Right kidney (tissue), 1 donor: ENCODE results near the gene CTSE.

Experiments
- DNase-seq: peaks from one replicate; pipeline ENCODE4 v3.0.0-alpha.2; 2016

CTSE gene

DNA sequence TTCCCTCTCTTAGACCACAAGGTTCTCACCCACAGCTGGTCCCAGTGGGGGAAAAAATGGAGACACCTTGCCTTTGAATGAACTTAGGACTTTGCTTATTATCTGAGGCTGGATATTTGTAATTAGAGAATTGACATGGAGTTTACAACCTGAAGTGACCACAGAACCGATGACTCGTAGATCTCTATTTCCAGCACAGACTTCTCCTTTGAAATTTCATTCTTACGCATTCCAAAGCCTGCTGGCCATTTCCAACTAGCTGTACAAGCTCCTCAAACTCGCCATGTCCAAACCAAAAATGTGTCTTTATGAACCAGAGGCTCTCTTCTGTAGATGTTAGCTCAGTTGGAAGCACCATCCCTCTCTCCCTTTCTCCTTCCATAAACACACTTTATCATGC is 32.5 kb downstream of the CTSE start:
- DNase-seq: no peak

DNA sequence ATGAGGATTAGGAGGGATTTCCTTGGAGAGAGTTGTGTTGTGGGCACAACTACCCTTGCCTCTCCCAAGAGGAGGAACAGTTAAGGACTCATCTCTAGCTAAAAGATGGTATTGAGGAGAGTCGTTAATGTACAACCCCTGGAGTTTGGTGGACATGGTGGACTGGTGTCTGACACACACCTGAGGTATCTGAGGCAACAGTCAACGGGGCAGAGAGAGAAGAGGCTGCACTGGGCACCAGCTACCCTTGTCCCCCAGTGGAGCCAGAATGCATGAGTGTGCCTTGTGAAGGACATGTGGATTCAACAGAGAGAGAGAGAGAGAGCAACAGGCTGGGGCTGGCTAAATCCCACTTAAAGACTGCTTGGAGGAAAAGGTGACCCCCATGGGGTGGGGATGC is 33.5 kb downstream of the CTSE start:
- DNase-seq: no peak

DNA sequence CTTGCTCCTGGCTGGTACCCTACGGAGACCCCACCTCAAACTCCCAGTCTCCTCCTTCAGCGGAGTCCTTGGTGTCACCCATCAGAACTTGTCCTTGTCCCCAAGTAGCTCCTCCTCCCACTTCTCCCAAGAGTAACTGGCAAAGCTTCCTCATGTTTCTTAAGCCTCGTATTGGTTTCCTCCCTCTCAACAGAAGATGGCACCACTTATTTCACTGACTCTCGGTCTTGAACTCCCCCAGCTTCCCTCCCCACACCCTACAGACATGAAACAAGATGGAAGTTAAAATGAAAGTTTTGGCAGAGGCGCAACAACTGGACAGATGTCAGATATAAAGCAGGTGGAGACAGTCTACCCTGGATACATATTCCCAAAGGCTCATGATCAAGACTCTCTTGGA is 33.9 kb downstream of the CTSE start:
- no peak for DNase-seq

DNA sequence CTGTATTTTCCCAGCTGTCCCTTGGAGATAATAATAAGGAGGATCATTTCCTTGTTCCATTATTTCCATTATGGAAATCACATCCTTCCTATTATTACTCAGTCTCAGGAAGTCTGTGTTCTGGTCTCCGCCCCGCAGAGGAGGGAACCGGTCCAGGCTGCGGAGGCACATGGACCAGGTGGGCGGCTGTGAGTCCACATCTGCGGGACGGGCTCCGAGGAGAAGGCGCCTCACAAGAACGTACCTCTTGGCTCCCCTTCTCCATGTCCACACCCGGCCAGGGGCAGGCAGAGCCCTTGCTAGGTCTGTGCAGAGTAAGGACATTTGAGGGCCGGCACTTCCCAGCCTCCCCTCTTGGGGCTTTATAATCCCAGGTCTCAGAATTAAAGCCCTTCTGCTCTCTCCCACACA is 35.1 kb downstream of the CTSE start:
- DNase-seq: no peak

DNA sequence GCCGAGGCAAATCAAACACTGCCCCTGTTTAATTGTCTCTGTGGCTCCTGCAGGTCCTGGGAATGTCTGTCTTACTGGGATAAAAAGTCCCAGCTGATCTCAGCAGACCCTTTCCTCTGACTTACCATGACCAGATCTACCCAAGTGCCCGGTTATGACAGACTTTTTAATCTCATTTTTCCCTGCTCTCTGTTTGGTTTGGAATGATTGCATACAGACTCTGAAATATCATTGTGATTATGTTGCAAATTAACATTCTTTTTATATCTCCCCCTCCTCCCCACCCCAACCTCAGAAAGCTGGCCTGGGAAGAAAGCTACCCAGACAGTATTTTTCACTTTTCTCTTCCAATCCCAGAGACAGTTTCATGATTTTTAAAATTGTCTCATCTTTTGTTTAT is 36.8 kb downstream of the CTSE start:
- no peak for DNase-seq

DNA sequence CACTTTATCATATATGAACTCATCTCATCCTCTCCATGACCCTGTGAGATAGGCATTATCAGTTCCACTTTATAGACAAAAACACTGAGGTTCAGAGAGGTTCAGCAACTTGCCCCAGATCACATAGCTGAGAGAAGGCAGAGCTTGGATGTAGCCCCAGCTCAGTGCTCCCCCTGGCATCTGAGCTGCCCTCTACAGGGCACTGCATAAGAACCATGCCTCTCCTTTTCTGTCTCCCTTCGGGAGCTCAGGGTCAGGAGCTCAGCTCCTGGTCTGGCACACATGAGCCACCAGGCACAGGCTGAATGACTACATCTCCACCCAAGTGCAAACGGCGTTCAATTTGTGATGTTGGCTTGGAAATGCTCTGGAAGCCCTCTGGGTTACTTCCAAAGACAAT is 37.4 kb downstream of the CTSE start:
- DNase-seq: no peak

DNA sequence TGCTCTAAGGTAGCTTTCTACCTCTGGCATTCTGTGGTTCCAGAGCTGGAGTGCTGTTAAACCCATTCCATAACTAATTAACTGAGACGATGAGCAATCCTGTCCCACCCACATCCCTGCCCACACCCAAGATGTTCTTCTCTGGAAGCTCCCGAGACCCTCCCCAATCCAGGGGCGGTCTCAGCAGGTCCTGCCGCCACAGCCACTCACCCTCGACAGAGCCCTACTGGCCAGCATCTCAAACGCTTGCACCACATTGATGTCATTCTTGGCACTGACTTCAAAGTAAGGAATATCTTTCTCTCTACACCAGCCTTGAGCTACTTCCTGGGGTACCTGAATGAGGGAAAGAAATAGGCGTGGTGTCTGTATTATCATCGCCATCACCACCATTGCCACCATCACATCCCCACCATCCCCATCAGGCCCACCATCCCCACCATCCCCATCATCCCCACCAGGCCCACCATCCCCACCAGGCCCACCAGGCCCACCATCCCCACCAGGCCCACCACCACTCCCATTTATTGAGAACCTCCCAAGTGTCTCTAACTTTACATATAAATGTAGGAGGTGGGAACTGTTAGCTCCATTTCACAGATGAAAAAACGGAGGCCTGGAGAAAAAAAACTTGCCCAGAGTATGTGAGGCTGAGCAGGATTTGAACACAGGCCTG is 38.2 kb downstream of the CTSE start:
- no peak for DNase-seq

DNA sequence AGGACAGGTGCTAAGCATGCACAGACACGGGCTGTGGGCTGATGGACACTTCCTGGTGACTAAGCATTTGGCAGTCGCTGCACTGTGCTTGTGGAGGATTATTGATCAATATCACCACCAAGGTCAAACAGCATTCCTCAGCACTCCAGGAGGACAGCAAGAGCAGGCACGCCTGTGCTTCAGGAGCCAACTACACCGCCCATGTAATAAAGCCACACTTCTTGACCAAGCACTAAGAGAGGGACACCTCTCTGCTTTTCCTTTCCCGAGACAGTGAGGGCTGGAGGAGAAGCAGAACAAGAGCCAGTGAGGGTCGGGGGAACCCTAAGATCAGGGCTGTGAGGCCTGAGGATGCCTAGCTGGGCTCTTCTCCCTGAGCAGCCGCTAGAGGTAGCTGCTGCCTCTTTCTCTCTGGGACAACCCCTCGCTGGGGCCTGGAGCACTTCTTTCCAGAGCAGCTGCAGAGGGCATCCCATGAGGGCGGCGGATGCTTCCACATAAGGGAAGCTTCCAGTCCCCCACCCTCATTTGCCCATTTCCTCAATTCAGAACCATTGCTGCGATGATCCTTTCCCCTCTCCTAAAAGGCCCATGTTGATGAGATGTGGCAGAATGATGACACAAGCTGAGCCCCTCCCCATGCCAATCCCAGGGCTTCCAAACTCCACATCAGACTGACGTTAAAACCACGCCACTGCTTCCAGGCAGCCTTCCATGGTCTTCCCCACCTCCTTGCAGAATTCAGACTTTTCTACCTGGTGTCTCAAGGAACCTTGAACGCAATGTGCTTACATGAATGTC is 39.6 kb downstream of the CTSE start:
- peak; percentile 47 for DNase-seq

DNA sequence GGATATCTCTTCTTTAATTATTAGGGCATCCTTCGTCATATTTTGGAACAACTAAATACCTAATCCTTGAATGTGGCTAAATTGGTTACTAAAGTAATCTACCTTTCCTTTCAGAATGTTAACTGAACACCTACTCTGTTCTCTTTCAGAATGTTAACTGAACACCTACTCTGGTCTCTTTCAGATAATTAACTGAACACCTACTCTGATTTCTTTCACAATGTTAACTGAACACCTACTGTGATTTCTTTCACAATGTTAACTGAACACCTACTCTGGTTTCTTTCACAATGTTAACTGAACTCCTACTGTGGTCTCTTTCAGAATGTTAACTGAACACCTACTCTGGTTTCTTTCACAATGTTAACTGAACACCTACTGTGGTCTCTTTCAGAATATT is 42.4 kb downstream of the CTSE start:
- DNase-seq: no peak

DNA sequence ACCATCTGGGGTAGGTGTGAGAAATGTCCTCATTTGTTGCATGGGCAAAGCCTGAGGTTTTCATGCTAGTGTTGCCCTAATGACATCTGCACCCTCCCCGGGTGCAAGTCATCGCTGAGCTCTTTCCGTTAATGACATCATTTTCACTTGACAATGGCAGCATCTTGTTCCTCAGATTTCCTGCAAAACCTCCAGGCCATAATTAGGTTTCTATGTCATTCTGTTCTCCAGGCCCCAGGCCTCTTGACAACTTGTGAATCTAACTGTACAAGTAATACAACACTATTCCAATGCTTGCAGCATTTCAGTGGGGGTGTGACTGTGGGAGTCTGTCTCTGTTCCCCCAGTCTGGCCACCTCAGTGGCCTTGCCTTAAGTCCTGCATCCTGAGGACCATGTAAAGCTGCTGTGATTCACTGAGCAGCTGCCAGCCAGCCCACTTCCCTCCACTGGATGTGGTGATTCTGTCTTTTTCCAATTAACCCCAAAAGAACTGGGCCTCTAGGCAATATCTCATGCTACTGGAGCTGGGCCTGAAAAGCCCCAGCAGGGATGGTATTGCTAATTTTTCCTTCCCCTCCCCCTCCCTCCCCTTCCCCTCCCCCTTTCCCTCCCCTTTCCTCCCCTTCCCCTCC is 43.3 kb downstream of the CTSE start:
- DNase-seq: no peak

DNA sequence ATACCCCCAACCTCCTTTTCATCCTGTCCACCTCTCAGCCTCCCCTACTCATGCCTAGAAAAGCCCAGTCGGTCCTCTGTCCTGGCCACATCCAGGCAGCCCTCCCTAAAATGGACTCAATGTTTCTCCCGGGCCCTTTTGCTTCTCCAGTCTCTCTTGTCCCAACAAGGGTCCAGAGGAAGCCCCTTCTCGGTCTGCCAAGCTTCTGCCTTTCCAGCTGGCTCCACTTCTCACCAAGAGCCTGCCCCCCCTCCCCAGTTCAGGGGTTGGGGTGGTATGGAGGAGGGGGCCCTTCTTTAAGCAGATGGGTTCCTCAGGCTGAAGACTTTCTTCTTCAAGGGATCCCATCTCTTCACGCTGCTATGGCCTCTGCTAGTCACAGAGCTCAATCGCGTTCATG is 44.4 kb downstream of the CTSE start:
- no peak for DNase-seq

DNA sequence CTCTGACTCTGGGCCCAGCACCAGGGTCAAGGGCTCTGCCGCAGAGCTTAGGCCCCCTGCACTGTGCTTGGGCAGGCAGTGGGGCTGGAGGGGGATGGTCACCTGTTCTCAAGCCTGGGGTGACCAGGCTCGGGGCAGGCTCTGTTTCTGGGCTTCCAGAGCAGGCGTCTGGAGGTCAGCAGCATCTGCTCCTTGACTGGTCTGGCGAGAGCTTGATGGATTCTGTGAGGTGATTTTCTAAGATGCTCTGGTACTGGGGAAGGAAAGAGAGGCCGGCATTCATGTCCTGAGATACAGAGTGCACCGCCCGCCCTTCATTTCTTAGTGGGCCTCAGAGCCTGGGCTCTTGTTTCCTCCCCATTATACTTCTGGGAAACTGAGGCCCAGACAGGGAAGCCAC is 45.0 kb downstream of the CTSE start:
- DNase-seq: no peak

DNA sequence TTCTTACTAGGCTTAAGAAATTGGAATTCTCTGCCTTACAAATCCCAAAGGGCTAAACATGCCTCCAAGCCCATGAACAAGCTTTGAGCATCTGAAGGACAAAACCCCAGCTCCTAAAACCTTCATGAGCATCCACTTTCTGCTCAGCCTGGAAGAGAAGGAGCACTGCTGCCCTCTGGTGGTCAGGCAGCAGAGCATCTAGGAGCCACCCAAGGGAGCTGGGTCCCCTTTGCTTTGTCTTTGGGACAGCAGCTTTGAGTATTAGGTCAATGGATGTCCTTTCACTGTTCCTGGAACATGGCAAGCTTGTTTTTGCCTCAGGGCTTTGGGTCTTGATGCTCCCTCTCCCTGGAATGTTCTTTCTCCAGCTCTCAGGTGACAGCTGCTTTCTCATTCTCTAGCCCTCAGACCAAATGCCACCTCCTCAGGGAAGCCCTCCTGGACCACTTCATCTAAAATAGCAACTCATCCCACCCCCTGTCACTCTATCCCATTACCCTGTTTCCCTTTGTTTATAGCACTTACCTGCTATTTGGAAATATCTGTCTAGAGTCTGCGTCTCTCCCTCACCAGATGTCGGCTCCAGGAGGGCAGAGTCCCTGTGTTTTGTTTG is 46.2 kb downstream of the CTSE start:
- peak; percentile 61 for DNase-seq

DNA sequence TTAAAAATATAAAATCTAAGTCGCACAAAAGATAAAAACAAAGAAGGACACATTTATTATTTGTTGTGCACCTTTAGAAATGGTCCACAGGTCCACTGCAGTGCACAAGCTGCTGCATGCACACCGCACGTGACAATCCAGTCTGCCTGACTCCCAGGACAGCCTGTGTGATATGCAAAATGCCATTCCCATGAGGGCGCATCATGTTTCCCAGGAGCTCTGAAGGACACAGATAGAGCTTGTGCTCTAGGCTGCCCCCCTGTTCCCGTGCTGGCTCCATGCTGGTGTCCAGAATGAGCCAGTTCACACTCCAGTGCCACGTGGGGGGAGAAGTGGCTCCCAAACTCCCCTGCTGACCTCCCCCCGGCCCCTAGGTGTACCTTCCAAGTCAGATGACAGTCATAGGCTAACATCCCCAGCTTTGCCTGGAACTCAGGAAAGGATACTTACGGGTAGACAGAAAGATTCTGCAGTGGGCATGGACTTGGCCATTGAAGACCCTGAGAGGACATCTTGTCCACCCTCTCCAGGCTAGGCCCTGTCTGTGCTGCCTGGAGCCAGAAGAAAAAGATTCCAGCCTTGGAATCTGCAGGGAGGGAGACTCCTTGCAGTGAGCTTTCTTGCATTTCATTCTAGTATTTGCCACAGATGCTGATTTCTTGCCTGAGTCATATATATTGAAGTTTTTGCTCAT is 46.8 kb downstream of the CTSE start:
- peak; percentile 31 for DNase-seq

DNA sequence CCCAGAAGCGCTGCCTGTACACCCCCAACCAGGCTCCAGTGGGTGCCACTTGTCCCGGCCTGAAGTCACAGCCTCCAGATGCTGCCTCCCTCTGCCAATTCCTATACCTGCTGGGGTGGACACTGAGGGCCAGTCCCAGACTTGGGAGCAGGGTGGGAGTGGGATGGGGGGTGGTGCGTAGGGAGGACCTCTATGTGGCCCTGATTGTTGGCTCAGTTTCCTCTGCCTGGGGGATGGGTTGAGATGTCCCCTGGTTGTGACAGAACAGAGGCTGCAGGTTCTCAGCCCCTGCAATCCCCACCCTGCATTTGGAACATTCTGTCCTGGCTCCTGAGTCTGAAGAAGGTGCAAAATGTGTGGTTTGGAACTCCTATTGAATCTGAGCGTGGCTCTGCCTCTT is 47.7 kb downstream of the CTSE start:
- no peak for DNase-seq

DNA sequence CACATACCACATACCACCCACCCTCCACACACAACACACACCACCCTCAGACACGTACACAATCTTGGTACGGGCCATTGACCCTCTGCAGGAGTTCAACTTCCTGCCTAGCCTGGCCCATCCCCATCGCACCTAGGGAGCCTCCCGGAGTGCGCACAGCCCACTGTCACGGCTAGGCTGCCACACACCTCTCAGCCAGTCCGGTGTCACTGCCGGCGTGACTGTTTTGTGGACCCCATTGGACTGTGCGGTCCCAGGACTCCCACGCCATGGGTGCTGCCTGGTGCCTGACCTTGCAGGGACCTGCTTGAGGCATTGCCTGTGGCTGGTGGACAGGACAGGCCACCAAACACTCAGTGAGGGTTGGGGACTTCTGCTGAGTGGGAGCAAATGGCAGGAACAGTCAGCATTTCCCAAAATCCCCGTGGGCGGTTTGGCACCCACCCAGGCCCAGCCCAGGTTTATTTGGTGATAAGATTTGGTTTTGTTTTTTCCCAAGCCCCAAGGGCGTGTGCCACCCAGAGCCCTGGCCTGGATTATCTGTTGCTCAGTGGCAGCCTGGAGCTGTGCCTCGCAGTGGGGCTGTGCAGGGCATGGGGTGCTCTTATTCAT is 48.2 kb downstream of the CTSE start:
- no peak for DNase-seq

DNA sequence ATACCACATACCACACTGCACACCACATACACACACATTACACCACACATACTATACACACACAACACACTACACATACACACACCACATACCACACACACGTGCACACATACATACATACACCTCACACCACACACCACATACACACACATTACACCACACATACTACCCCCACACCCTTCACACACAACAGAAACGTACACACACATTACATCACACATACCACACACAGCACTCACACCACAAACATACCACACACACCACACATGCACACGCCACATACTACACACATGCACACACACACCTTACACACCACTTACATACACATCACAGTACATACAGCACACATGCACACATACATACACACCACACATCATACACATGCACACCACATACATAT is 49.0 kb downstream of the CTSE start:
- no peak for DNase-seq

DNA sequence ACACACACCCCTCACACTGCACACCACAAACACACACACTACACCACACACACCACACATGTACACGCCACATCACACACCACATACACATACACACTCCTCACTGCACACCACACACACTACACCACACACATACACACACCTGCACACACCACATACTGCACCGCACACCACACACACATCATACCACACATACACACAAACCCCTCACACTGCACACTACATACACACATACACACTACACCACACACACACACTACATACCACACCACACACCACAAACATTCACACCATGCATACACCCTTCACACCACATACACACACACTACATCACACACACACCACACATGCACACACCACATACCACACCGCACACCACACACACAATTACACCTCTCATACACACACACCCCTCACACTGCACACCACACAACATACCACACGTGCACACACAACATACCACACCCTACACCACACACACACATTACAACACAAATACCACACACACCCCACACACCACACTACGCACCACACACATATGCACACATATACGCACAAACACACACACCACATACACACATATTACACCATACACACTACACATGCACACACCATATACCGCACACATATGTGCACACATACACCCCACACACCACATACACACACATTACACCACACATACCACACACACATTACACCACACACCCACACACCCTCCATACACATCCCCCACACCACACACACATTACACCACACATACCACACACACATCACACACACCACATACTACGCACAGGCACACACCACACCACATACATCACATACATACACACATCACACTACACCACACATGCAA is 50.1 kb downstream of the CTSE start:
- DNase-seq: no peak

DNA sequence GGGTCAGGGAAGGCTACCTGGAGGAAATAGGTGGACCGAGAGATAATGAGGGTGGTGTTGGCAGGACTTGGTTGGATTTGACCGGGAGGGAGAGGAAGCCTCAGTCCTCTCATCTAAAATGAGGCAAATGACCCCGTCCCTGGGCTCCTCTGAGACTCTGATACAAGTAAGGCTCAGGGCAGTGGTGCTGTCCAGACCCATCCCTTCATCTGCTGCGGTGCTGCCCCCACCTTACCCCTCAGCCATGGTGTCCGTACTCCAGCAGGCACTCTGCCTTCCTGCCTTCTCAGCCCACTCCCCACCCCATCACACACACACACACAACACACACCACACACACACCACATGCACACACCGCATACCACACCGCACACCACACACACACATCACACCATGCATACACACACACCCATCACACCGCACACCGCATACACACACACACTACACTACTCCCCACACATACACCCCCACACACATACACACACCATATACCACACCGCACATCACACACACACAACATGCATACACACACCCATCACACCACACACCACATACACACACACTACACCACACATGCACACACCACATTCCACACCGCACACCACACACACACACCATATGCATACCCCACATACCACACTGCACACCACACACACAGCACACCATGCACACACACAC is 51.1 kb downstream of the CTSE start:
- DNase-seq: no peak

DNA sequence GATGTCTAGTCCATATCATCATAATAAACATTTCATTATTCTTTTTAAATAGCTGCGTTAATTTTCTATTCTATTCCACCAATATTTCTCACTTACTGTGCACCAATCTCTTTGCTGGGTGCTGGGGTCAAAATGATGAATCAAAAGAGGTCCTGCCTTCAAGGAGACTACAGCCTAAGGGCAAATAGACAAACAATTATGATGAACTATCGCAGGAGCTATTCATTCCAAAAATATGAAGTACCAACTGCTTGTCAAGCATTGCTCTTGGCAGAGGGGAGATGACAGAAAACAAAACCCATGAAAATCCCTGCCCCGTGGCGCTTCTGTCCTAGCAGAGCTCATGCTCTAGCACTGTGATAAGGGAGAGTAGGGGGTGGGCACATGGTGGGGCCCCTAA is 51.6 kb downstream of the CTSE start:
- DNase-seq: no peak

DNA sequence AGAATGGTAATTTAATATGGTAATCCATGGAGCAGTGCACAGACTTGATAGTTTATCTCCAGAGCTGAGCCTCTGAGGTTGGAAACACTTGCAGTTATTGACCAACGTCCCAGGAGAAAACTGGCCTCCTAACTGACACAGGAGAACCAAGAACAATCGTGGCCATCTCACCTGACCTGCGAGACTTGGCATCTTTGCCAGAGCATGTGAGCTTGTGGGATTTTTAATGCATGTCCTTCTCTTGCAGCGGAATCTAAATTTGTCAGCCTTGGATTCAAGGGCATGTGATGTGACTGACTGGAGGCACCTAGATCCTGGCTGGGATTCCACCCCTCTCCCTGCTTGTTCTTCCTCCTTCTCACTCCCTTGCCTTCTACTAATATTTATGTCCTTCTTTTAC is 52.6 kb downstream of the CTSE start:
- no peak for DNase-seq
